Naive B cell (primary cell): Measurements from ENCODE around the gene TACC2. TPM values are rescaled to one million over a fixed set of nuclear protein-coding genes. Genes with fewer than 3 reads are reported as not detected.

Experiments used
- ATAC-seq, 2 donors: fragments of 150-1000 bp; cut with Tn5 transposase; 2 replicates each; pipeline ENCODE4 v1.10.0; 2021; ENCODE audit warnings: low read depth in 2 of 2, mild to moderate bottlenecking in 2 of 2, moderate library complexity in 2 of 2
- DNase-seq: peaks from one replicate; pipeline ENCODE4 v3.0.0; 2022
- H3K27ac Mint-ChIP-seq, 6 donors: one replicate each; pipeline ENCODE4 v1.8.0; 2020 to 2022; ENCODE audit warnings: mild to moderate bottlenecking in 6 of 6, mixed read lengths in 6 of 6, moderate library complexity in 5 of 6, inconsistent platforms in 2 of 6
- H3K27me3 Mint-ChIP-seq, 3 donors: one replicate each; pipeline ENCODE4 v1.8.0; 2021 to 2022; ENCODE audit warnings: mixed read lengths in 3 of 3, mild to moderate bottlenecking in 1 of 3
- H3K36me3 Mint-ChIP-seq, 2 donors: one replicate each; pipeline ENCODE4 v1.8.0; 2020 to 2022; ENCODE audit warnings: mixed read lengths in 2 of 2, inconsistent platforms in 1 of 2, mild to moderate bottlenecking in 1 of 2
- H3K4me1 Mint-ChIP-seq, 3 donors: one replicate each; pipeline ENCODE4 v1.8.0; 2020 to 2022; ENCODE audit warnings: mixed read lengths in 3 of 3, inconsistent platforms in 1 of 3, mild to moderate bottlenecking in 1 of 3, moderate library complexity in 1 of 3
- H3K4me3 Mint-ChIP-seq, 8 donors: one replicate each; pipeline ENCODE4 v1.8.0; 2020 to 2022; ENCODE audit warnings: mild to moderate bottlenecking in 8 of 8, mixed read lengths in 8 of 8, moderate library complexity in 8 of 8, inconsistent platforms in 2 of 8
- H3K9me3 Mint-ChIP-seq, 7 donors: one replicate each; pipeline ENCODE4 v1.8.0; 2020 to 2022; ENCODE audit warnings: mixed read lengths in 7 of 7, mild to moderate bottlenecking in 5 of 7, inconsistent platforms in 2 of 7, moderate library complexity in 1 of 7
- polyA plus RNA-seq, 6 donors: library from polyadenylated mRNA; unstranded; fragments of 300-500 nt; fragmentation: Illumina TruSeq; gene quantifications; one replicate each; pipeline ENCODE4 v1.2.3, GENCODE V29; 2021; ENCODE audit warnings: low read depth in 6 of 6

TACC2 gene
- polyA plus RNA-seq, 6 donors from 2014 or later, result not detected

DNA sequence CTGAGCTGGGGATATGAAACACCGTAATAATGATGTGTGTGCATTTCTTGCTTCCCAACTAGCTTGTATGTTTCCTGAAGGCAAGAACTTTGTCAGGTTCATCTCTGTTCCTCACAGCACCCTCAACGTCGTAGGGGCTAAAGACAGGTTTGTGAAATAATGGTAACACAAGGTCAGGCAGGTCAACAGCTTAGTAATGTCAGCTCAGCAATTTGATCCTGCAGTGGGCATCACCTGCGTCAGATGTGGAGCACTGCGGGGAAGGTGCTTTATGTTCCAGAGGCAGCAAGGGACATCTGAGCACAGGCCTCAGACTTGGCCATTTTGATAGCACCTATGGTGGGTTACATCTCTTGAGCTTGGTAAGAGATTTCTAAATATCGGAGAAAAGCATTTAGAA lies 230.4 kb downstream of the TACC2 start:
- Mint-ChIP-seq H3K27me3 (peaks cover 0 to 8% (median 7%) of the 10 kb centered on the region in 3 donors), H3K36me3 (no peaks in the 10 kb centered on the region), H3K4me3 (no peak overlapping the region), H3K4me1 (no peaks in the 10 kb centered on the region), H3K27ac (no peak overlapping the region), H3K9me3 (peaks cover 0 to 1% (median 0%) of the 10 kb centered on the region in 7 donors)
- ATAC-seq, result no peak
- DNase-seq, result no peak

DNA sequence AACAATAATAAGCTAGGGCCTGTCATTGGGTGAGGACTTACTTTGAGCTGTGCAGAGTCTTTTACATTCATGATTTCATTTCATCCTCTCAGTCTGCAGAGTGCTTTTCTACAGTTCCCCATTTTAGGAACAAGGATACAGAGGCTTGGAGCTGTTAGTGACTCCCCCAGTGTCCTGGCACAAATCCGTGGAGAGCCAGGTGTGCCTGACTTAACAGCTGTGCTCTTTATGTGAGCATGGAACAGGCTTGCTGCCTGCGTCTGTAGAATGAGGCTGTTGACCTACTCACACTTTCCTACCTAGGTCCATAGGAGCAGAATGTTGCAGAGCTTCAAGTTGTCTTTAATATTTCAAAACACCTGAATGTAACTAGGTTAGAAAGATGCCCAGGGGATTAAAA lies 231.8 kb downstream of the TACC2 start:
- Mint-ChIP-seq H3K27me3 (peaks cover 0 to 13% (median 8%) of the 10 kb centered on the region in 3 donors), H3K4me3 (no peak overlapping the region), H3K27ac (no peak overlapping the region), H3K4me1 (no peaks in the 10 kb centered on the region), H3K36me3 (no peaks in the 10 kb centered on the region), H3K9me3 (peaks cover 0 to 1% (median 0%) of the 10 kb centered on the region in 7 donors)
- no peak for DNase-seq
- no peak for ATAC-seq

DNA sequence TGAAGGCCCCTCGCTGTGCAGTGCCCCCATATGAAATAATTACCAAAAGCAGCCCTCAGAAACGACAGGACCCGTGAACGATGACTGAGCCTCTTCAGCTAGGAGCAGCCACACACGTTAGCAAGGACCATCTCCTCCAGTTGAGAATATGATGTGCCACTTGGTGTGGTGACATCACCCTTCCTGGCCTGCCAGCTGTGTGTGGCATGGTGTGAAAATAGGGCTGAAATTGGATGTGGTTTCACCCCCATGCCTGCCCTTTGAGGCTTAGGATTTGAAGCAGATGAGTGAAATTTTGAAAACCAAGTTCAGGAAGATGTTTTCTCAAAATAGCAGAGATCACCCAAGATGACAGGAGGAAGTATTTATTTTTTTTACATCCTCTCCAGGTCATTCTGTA lies 233.0 kb downstream of the TACC2 start:
- DNase-seq (no peak), ATAC-seq (no peak)

DNA sequence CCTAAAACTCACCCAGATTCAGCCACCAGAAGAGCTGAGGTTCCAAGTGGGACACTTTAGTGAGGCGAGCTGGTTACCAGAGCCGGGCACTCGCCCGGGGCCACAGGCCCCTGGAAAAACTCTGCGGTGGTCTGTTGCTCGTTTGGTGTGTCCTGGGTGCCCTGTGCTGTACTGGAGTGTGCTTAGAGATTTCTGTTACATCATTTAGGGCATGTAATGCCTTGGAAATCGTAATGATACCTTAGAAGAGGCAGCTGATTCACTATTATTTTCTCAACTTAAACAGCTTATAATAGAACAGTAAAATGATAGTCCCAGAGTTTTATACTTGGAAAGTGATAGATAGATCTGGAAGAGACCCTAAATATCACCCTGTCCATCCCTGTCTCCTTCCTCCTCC lies 233.7 kb downstream of the TACC2 start:
- ATAC-seq, result no peak
- H3K36me3 Mint-ChIP-seq, result no peaks in the 10 kb centered on the region

More for the DNA sequence above, 233.0 kb downstream of the TACC2 start:
- Mint-ChIP-seq H3K27ac (no peak overlapping the region), H3K4me3 (no peak overlapping the region), H3K27me3 (peaks cover 2 to 18% (median 14%) of the 10 kb centered on the region in 3 donors), H3K4me1 (no peaks in the 10 kb centered on the region), H3K36me3 (no peaks in the 10 kb centered on the region), H3K9me3 (no peaks in the 10 kb centered on the region)

DNA sequence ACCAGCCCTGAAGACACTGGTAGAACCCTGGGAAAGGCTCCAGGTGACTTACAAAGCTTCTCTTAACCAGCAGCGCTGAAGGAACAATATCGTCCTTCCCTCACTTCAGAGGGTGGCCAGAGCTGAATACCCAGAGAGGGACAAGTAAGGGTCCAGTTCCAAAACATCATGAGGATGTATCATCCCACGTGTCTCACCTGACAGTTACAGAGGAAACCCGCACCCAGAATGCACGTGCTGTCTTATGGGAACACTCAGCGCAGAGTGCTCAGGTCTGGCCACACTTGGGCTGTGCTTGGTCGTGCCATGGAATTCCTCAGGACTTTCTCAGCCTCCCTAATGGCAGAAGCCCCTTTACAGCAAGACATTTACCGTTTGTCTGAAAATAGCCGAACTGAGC lies 235.2 kb downstream of the TACC2 start:
- H3K27me3 Mint-ChIP-seq, result peaks cover 4 to 20% (median 14%) of the 10 kb centered on the region in 3 donors
- ATAC-seq (no peak), DNase-seq (no peak)
- H3K4me1 Mint-ChIP-seq, result no peaks in the 10 kb centered on the region
- peak overlapping the region in 1 of 6 donors; percentile 38 for H3K27ac Mint-ChIP-seq
- no peaks in the 10 kb centered on the region for H3K36me3 Mint-ChIP-seq
- no peaks in the 10 kb centered on the region for H3K9me3 Mint-ChIP-seq
- H3K4me3 Mint-ChIP-seq, result no peak overlapping the region

More for the DNA sequence above, 233.7 kb downstream of the TACC2 start:
- Mint-ChIP-seq H3K27ac (no peak overlapping the region), H3K27me3 (peaks cover 4 to 20% (median 14%) of the 10 kb centered on the region in 3 donors), H3K9me3 (no peaks in the 10 kb centered on the region), H3K4me1 (no peaks in the 10 kb centered on the region), H3K4me3 (no peak overlapping the region)
- DNase-seq, result no peak

DNA sequence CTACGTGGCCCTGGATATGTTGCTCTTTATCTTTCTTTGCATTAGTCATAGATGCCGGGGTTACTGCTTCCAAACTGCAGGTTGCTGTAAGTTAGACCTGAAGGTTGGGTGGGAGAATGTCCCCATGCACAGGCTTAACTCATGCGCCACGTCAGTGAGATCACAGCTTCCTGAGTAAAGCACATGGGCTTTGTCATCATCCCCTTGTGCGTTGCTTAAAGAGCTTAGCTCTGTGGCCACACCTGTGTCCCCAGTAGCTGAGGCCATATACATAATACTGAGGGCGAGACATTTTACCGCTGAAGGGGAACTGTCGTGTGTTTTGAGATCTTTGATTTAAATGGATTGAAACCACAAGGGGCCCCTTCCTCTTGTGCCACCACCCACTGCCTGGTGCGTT lies 236.4 kb downstream of the TACC2 start:
- H3K4me1 Mint-ChIP-seq, result no peaks in the 10 kb centered on the region
- no peaks in the 10 kb centered on the region for H3K36me3 Mint-ChIP-seq
- peak overlapping the region in 1 of 8 donors; percentile 13 for H3K4me3 Mint-ChIP-seq
- H3K9me3 Mint-ChIP-seq, result no peaks in the 10 kb centered on the region
- H3K27me3 Mint-ChIP-seq, result peaks cover 4 to 27% (median 14%) of the 10 kb centered on the region in 3 donors
- DNase-seq (no peak), ATAC-seq (no peak)
- no peak overlapping the region for H3K27ac Mint-ChIP-seq

DNA sequence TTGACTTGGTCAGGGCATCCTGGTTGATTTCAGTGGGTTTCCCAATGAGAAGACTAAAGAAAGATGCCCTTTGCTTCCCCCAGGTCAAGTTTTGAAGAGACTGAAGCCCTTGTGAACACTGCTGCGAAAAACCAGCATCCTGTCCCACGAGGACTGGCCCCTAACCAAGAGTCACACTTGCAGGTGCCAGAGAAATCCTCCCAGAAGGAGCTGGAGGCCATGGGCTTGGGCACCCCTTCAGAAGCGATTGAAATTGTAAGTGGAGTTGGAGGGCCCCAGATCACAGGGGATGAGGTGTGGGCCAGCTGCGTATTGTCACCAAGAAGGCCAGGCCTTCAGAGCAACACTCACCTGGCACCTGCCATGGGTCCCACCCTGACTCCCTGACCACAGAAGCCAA lies 238.8 kb downstream of the TACC2 start:
- no peak overlapping the region for H3K4me3 Mint-ChIP-seq
- no peaks in the 10 kb centered on the region for H3K9me3 Mint-ChIP-seq
- no peak for ATAC-seq
- DNase-seq, result no peak
- H3K27ac Mint-ChIP-seq, result no peak overlapping the region
- peaks cover 4 to 22% (median 7%) of the 10 kb centered on the region in 3 donors for H3K27me3 Mint-ChIP-seq
- no peaks in the 10 kb centered on the region for H3K36me3 Mint-ChIP-seq
- no peaks in the 10 kb centered on the region for H3K4me1 Mint-ChIP-seq

DNA sequence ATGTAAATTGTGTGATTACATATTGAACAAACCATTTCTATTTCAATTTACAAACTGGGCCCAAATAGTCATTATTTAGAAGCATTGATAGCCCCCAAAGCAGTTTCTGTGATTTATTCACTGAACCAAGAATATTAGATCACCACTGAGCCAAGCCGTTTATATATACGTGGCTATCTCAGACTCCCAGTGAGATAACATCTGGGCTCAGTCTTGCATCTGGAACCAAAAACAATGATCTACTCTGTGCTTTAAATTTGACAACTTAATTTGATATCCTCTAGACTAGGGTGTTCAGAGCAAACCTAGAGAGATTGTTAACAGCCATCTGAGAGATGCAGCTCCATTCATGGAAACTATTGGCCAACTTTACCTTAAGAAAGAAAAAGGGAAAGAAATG lies 240.7 kb downstream of the TACC2 start:
- H3K27me3 Mint-ChIP-seq, result peaks cover 4 to 20% (median 7%) of the 10 kb centered on the region in 3 donors

DNA sequence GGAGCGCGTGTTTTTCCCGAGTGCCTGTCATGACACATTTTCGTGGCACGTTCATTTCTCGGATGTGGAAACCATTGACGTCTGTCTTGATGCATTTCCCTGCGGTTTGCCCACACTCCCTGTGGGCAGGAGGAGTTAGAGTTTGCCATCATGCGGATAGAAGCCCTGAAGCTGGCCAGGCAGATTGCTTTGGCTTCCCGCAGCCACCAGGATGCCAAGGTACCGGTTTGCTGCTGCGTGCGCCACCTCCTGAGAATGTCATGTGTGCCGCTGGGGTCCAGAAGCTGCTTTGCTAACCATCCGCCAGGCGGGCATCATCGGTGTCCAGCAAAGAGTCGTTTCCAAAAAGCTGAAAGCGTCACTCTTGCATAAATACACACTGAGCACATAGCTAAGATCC lies 241.3 kb downstream of the TACC2 start:
- no peaks in the 10 kb centered on the region for H3K36me3 Mint-ChIP-seq
- no peaks in the 10 kb centered on the region for H3K9me3 Mint-ChIP-seq
- no peak for ATAC-seq
- no peak for DNase-seq
- H3K27me3 Mint-ChIP-seq, result peaks cover 4 to 18% (median 7%) of the 10 kb centered on the region in 3 donors
- no peak overlapping the region for H3K27ac Mint-ChIP-seq
- no peaks in the 10 kb centered on the region for H3K4me1 Mint-ChIP-seq
- no peak overlapping the region for H3K4me3 Mint-ChIP-seq

More for the DNA sequence above, 240.7 kb downstream of the TACC2 start:
- Mint-ChIP-seq H3K36me3 (no peaks in the 10 kb centered on the region), H3K4me1 (no peaks in the 10 kb centered on the region), H3K4me3 (no peak overlapping the region), H3K9me3 (no peaks in the 10 kb centered on the region), H3K27ac (no peak overlapping the region)
- DNase-seq, result no peak
- ATAC-seq, result no peak

DNA sequence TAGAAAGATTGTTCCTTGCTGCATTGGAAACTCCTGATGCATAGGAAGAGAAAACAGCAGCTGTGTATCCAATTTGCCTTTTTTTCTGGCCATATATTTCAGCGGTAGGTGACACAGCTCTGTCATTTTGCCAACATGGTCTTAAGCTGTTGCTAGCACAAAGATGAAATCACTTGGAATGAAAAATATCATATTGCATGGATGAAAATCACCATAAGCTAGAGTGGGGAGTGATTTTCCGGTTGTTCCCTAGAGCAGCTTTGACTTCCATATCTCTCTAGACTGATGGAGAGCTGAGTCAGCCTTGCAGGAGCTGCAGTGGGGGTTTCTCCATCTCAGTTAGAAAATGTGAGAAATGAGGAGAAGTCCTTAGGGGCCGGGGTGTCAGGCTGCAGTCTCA lies 243.8 kb downstream of the TACC2 start:
- Mint-ChIP-seq H3K36me3 (no peaks in the 10 kb centered on the region), H3K27me3 (peaks cover 0 to 7% (median 0%) of the 10 kb centered on the region in 3 donors), H3K27ac (no peak overlapping the region), H3K9me3 (no peaks in the 10 kb centered on the region), H3K4me1 (no peaks in the 10 kb centered on the region), H3K4me3 (no peak overlapping the region)
- ATAC-seq, result no peak
- DNase-seq, result no peak

DNA sequence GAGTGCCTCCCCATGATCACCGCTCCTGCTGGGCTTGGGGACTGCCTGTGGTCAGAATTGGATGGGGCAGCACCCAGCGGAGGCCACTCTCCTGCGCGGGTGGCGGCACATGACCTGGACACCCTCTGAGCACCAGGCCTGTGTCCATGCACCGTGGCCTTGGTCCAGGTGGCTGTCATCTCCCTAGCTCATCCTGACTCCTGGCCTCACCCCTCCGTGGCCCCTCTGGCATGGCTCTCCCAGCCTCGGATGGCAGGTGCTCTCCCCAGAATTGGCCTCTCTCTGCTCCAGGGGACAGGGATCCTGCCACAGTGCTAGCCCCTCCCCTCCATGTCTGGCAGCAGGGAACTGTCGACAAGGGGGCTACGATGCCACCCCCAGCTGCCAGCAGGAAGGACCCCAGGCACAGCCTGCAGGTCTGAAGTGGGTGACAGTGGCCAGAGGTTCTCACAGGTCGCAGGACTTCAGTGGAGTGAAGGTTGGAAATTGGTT lies 244.9 kb downstream of the TACC2 start:
- H3K4me1 Mint-ChIP-seq, result no peaks in the 10 kb centered on the region
- peaks cover 0 to 7% (median 0%) of the 10 kb centered on the region in 3 donors for H3K27me3 Mint-ChIP-seq
- ATAC-seq, result no peak
- DNase-seq, result no peak
- no peak overlapping the region for H3K4me3 Mint-ChIP-seq
- H3K27ac Mint-ChIP-seq, result no peak overlapping the region
- H3K9me3 Mint-ChIP-seq, result no peaks in the 10 kb centered on the region
- H3K36me3 Mint-ChIP-seq, result no peaks in the 10 kb centered on the region

DNA sequence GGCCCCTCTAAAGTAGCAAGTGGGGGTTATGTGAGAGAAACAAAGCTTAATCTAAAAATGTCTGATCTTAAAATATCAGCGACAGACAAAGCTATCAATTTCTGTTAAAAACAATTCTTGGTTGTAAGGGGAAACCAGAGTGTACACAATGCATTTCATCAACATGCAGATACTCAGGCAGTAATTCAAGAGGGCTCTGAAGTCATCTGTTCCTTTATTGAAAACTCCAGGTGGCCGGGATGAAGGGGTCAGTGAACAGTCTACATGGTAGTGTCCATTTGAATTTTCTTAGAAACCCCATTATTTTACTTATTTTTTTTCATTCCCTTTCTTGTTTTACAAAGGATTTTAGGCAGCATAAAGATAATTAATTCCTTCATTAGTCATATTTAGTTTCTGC lies 245.5 kb downstream of the TACC2 start:
- ATAC-seq (no peak), DNase-seq (no peak)
- Mint-ChIP-seq H3K4me3 (no peak overlapping the region), H3K36me3 (no peaks in the 10 kb centered on the region), H3K9me3 (no peaks in the 10 kb centered on the region), H3K27ac (no peak overlapping the region), H3K27me3 (peaks cover 0 to 7% (median 0%) of the 10 kb centered on the region in 3 donors), H3K4me1 (no peaks in the 10 kb centered on the region)

DNA sequence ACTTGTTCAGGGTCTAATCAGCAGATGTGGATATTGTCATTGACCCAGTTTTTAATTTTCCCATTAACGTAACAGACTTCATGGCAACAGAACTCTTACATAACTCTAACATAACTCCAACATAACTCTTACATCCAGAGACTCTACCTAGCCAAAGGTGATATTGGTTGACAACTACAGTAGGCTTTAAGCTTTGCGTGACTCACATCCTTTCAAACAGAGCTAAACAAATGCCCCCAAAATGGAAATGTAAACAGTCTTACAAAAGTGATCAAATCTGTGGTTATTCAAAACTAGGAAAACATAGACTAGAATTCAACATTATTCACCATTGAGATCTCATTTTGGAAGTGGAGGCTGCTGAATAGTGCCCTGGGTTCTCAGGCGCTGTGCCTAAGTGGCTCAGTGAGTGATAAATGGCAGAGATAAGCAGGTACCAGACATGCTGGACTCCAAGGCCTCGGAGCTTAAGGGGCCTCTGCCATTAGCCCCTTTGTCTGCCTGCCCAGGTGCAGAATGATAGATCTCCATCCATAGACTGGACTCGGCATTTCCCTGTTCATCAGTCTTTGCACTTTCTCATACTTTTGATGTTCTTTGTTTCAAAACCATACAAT lies 247.8 kb downstream of the TACC2 start:
- ATAC-seq, result no peak

DNA sequence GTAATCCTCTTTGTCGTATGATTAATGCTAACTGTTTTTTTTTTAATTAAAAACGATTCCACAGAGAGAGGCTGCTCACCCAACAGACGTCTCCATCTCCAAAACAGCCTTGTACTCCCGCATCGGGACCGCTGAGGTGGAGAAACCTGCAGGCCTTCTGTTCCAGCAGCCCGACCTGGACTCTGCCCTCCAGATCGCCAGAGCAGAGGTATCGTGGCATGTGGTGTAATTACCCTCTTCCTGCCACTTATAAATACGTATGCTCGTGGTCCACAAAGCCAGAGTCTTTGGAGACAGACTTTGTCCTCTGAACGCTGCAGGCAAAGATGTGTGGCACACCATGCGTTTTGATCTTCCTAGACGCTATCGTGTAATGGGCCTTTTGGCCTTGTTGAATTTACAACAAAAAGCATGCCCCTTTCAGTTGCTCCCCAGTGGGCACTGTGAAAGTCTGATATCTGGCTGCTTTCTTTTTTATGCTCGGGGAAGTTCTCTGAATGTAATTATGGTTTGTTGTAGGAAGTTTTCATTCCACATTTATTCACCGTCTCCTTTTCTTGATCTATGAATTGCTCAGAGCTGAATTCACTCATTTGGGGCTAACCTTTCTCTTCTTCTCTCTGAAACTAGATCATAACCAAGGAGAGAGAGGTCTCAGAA lies 248.5 kb downstream of the TACC2 start:
- H3K36me3 Mint-ChIP-seq, result no peaks in the 10 kb centered on the region
- ATAC-seq (no peak), DNase-seq (no peak)
- H3K9me3 Mint-ChIP-seq, result no peaks in the 10 kb centered on the region
- no peak overlapping the region for H3K4me3 Mint-ChIP-seq
- no peaks in the 10 kb centered on the region for H3K27me3 Mint-ChIP-seq
- no peak overlapping the region for H3K27ac Mint-ChIP-seq
- H3K4me1 Mint-ChIP-seq, result no peaks in the 10 kb centered on the region

More for the DNA sequence above, 247.8 kb downstream of the TACC2 start:
- no peaks in the 10 kb centered on the region for H3K27me3 Mint-ChIP-seq
- DNase-seq, result no peak
- no peaks in the 10 kb centered on the region for H3K36me3 Mint-ChIP-seq
- H3K27ac Mint-ChIP-seq, result peak overlapping the region in 1 of 6 donors; percentile 65
- H3K9me3 Mint-ChIP-seq, result no peaks in the 10 kb centered on the region
- no peaks in the 10 kb centered on the region for H3K4me1 Mint-ChIP-seq
- no peak overlapping the region for H3K4me3 Mint-ChIP-seq
